Panc1 (cell line): Measurements from ENCODE around the gene FBLN1. TPM values are rescaled to one million over a fixed set of nuclear protein-coding genes. Genes with fewer than 3 reads are reported as not detected.

Experiments used
- ATAC-seq: fragments of 200-7000 bp; cut with Tn5 transposase; 2 replicates; pipeline ENCODE4 v1.9.1; 2020; ENCODE audit warnings: mild to moderate bottlenecking, moderate library complexity
- BruUV-seq: library from RNA; stranded (reverse); fragments of 400-500 nt; replicated peaks from 2 replicates; lab custom pipeline; 2021; lab: Mats Ljungman, UMichigan
- CTCF ChIA-PET: fragments of 300-600 bp; sonication (Branson Sonifier 250); formaldehyde crosslinking; loops from one replicate; lab custom pipeline; 2022; ENCODE audit warnings: antibody characterized with exemption; lab: Charles Lee
- POLR2A ChIA-PET: fragments of 300-600 bp; sonication (Branson Sonifier 250); formaldehyde crosslinking; loops from one replicate; lab custom pipeline; 2022; ENCODE audit warnings: antibody characterized with exemption; lab: Charles Lee
- DNase-seq: peaks from one replicate; pipeline ENCODE4 v3.0.0-alpha.2; 2010; ENCODE audit warnings: low read depth, low spot score
- H3K27ac ChIP-seq: 2 replicates; pipeline ENCODE4 v1.5.1; 2011; ENCODE audit warnings: mild to moderate bottlenecking, low read length, inconsistent platforms
- H3K27me3 ChIP-seq: fragments of 200-500 bp; sonication (Bioruptor generic); 2 replicates; pipeline ENCODE4 v1.6.0; 2014; ENCODE audit warnings: low read length, inconsistent platforms; ENCODE audit not compliant: control insufficient read depth, insufficient read depth
- H3K36me3 ChIP-seq: fragments of 200-500 bp; sonication (Bioruptor generic); 2 replicates; pipeline ENCODE4 v1.5.1; 2014; ENCODE audit warnings: inconsistent platforms, mild to moderate bottlenecking, low read length, moderate library complexity; ENCODE audit not compliant: control insufficient read depth, insufficient read depth
- H3K4me1 ChIP-seq: 2 replicates; pipeline ENCODE4 v1.5.1; 2011; ENCODE audit warnings: inconsistent platforms, mild to moderate bottlenecking, low read length, moderate library complexity; ENCODE audit not compliant: control insufficient read depth, insufficient read depth
- H3K4me3 ChIP-seq, 2 experiments: 2 replicates each; pipeline ENCODE4 v1.5.1; 2011 to 2012; ENCODE audit warnings: low read depth in 2 of 2, low read length in 2 of 2, mild to moderate bottlenecking in 2 of 2, inconsistent platforms in 1 of 2, moderate library complexity in 1 of 2
- H3K9me3 ChIP-seq: fragments of 200-500 bp; sonication (Bioruptor generic); 2 replicates; pipeline ENCODE4 v1.5.1; 2014; ENCODE audit warnings: low read depth, mild to moderate bottlenecking, inconsistent platforms, low read length, moderate library complexity; ENCODE audit not compliant: control insufficient read depth, insufficient read depth
- POLR2AphosphoS5 ChIP-seq: IDR thresholded peaks from 2 replicates; pipeline ENCODE4 v1.6.1; 2012; ENCODE audit warnings: mild to moderate bottlenecking, low read depth, low read length, moderate library complexity
- SIN3A ChIP-seq: IDR thresholded peaks from 2 replicates; pipeline ENCODE4 v1.6.1; 2012; ENCODE audit warnings: low read depth, mild to moderate bottlenecking, low read length, moderate library complexity, borderline replicate concordance; ENCODE audit not compliant: insufficient read depth
- TCF7L2 ChIP-seq: IDR thresholded peaks from 2 replicates; pipeline ENCODE4 v1.6.1; 2011; ENCODE audit warnings: mild to moderate bottlenecking, low read depth, low read length, inconsistent platforms
- in situ Hi-C: cut with HindIII; loops from 2 replicates; pipeline ENCODE4 v1.10.0; 2016; ENCODE audit warnings: low sequenced_read_pairs, low pct_unique_long_range_greater_than_20kb
- intact Hi-C: fragments of 100-400 bp; cut with micrococcal nuclease; formaldehyde crosslinking; loops from one replicate; pipeline ENCODE4 v1.10.0; 2022; ENCODE audit not compliant: unreplicated experiment
- total RNA-seq: library from RNA; stranded (reverse); gene quantifications from one replicate; pipeline ENCODE4 v1.2.1, GENCODE V29; 2021; ENCODE audit not compliant: unreplicated experiment
- TF ChIP-seq, protein P1 (sequence below): fragments of 450-650 bp; IDR thresholded peaks from 2 replicates; pipeline ENCODE4 v1.5.1; 2017; ENCODE audit warnings: mild to moderate bottlenecking
- TF ChIP-seq, protein P2 (sequence below), 2 experiments: IDR thresholded peaks; 2 replicates each; pipeline ENCODE4 v1.6.1; 2011 to 2012; ENCODE audit warnings: low read depth in 2 of 2, control low read depth in 1 of 2, low read length in 1 of 2, mild to moderate bottlenecking in 1 of 2, moderate library complexity in 1 of 2; ENCODE audit not compliant: insufficient read depth in 1 of 2

The FBLN1 gene
- total RNA-seq, 1 experiment from 2014 or later = 143 TPM

- no TSS peak for BruUV-seq
- ATAC-seq (no peak), DNase-seq (no peak)
- ChIA-PET POLR2A (no interaction called here), CTCF (interaction anchor here (0.5 kb wide), 1 partner anchor 35 kb away, joined by 3 read pairs; no protein-coding TSS in a partner anchor)
- Histone ChIP-seq H3K27ac (no peak overlapping the region), H3K9me3 (no peaks in the 10 kb centered on the region), H3K4me1 (no peaks in the 10 kb centered on the region), H3K27me3 (no peaks in the 10 kb centered on the region), H3K36me3 (peaks cover 2% of the 10 kb centered on the region; the same call in 1 of the 2 replicates), H3K4me3 (no peak overlapping the region)
- in situ Hi-C loops = no loop called here
- no peak for TF ChIP-seq TCF7L2
- TF ChIP-seq, protein P1, sequence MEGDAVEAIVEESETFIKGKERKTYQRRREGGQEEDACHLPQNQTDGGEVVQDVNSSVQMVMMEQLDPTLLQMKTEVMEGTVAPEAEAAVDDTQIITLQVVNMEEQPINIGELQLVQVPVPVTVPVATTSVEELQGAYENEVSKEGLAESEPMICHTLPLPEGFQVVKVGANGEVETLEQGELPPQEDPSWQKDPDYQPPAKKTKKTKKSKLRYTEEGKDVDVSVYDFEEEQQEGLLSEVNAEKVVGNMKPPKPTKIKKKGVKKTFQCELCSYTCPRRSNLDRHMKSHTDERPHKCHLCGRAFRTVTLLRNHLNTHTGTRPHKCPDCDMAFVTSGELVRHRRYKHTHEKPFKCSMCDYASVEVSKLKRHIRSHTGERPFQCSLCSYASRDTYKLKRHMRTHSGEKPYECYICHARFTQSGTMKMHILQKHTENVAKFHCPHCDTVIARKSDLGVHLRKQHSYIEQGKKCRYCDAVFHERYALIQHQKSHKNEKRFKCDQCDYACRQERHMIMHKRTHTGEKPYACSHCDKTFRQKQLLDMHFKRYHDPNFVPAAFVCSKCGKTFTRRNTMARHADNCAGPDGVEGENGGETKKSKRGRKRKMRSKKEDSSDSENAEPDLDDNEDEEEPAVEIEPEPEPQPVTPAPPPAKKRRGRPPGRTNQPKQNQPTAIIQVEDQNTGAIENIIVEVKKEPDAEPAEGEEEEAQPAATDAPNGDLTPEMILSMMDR = no peak
- TF ChIP-seq, protein P2, sequence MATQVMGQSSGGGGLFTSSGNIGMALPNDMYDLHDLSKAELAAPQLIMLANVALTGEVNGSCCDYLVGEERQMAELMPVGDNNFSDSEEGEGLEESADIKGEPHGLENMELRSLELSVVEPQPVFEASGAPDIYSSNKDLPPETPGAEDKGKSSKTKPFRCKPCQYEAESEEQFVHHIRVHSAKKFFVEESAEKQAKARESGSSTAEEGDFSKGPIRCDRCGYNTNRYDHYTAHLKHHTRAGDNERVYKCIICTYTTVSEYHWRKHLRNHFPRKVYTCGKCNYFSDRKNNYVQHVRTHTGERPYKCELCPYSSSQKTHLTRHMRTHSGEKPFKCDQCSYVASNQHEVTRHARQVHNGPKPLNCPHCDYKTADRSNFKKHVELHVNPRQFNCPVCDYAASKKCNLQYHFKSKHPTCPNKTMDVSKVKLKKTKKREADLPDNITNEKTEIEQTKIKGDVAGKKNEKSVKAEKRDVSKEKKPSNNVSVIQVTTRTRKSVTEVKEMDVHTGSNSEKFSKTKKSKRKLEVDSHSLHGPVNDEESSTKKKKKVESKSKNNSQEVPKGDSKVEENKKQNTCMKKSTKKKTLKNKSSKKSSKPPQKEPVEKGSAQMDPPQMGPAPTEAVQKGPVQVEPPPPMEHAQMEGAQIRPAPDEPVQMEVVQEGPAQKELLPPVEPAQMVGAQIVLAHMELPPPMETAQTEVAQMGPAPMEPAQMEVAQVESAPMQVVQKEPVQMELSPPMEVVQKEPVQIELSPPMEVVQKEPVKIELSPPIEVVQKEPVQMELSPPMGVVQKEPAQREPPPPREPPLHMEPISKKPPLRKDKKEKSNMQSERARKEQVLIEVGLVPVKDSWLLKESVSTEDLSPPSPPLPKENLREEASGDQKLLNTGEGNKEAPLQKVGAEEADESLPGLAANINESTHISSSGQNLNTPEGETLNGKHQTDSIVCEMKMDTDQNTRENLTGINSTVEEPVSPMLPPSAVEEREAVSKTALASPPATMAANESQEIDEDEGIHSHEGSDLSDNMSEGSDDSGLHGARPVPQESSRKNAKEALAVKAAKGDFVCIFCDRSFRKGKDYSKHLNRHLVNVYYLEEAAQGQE (IDR thresholded peaks at IDR 0.05; ENCODE audit: insufficient read depth in 1 of 2, low read depth in 2 of 2, low read length in 1 of 2) = no peak
- TF ChIP-seq POLR2AphosphoS5 = no peak
- TF ChIP-seq SIN3A = no peak
- intact Hi-C loops = no loop called here
These were observed 35.1 kb downstream of the FBLN1 start for GRCh38 chr22:45537734-45538181.

DNA sequence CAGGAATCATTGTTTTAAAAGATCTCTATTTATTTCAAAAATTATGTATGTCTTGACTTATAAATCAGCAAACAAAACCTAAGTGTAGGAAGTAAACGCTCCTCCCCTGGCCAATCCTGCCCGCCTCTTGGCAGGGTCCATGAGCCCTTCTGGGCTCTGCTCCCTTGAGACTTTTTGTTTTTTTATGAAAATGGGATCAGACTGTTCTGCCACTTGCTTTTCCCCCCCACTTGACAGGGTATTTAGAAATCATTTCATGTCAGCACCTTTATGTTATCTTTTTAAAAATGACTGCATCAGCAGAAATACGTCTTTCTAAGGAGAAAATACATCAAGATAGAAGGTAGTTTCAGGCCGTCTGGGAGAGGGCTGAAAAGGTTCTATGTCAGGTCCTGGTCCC lies 35.6 kb downstream of the FBLN1 start:
- no peaks in the 10 kb centered on the region for H3K27me3 ChIP-seq
- in situ Hi-C loops (no loop called here), intact Hi-C loops (no loop called here)
- H3K4me3 ChIP-seq = no peak overlapping the region
- BruUV-seq = no TSS peak
- DNase-seq (no peak), ATAC-seq (no peak)
- CTCF ChIA-PET = interaction anchor here (0.5 kb wide), 1 partner anchor 35 kb away, joined by 3 read pairs; no protein-coding TSS in a partner anchor
- TF ChIP-seq SIN3A (no peak), POLR2AphosphoS5 (no peak), TCF7L2 (no peak)
- TF ChIP-seq, protein P2 (IDR thresholded peaks at IDR 0.05; ENCODE audit: insufficient read depth in 1 of 2, low read depth in 2 of 2, low read length in 1 of 2) = no peak
- TF ChIP-seq, protein P1 = no peak
- POLR2A ChIA-PET = no interaction called here
- no peaks in the 10 kb centered on the region for H3K4me1 ChIP-seq
- no peak overlapping the region for H3K27ac ChIP-seq
- peaks cover 2% of the 10 kb centered on the region; the same call in 1 of the 2 replicates for H3K36me3 ChIP-seq
- H3K9me3 ChIP-seq = no peaks in the 10 kb centered on the region
